Measurements from ENCODE around the gene ADTRP.
"Not testable (repeated sequence)": the region's sequence is repeated elsewhere in the genome, so short reads cannot be mapped to it uniquely, and the experiment has no call there.

GRCh38 chr6:11689400-11689799 is 89.2 kb downstream of the ADTRP start:
- not testable (repeated sequence) for TF ChIP-seq CTCF (conservative IDR thresholded peaks at IDR 0.05 in 1 of 2, IDR thresholded peaks at IDR 0.05 in 1 of 2; ENCODE audit: low read depth in 1 of 2, low read length in 2 of 2); EZH2 (IDR thresholded peaks at IDR 0.05; ENCODE audit: low read length, missing control alignments)
